Aortic smooth muscle cell (primary cell): ENCODE results near the gene MCOLN2. TPM values are rescaled to one million over a fixed set of nuclear protein-coding genes. Genes with fewer than 3 reads are reported as not detected.

Source experiments
- total RNA-seq: library from RNA; depleted of rRNA; stranded (reverse); fragments of >200 nt; gene quantifications from 2 replicates; pipeline ENCODE4 v1.2.3, GENCODE V29; 2014

The MCOLN2 gene
- 2.6 and 4.6 TPM in 2 replicates for total RNA-seq

DNA sequence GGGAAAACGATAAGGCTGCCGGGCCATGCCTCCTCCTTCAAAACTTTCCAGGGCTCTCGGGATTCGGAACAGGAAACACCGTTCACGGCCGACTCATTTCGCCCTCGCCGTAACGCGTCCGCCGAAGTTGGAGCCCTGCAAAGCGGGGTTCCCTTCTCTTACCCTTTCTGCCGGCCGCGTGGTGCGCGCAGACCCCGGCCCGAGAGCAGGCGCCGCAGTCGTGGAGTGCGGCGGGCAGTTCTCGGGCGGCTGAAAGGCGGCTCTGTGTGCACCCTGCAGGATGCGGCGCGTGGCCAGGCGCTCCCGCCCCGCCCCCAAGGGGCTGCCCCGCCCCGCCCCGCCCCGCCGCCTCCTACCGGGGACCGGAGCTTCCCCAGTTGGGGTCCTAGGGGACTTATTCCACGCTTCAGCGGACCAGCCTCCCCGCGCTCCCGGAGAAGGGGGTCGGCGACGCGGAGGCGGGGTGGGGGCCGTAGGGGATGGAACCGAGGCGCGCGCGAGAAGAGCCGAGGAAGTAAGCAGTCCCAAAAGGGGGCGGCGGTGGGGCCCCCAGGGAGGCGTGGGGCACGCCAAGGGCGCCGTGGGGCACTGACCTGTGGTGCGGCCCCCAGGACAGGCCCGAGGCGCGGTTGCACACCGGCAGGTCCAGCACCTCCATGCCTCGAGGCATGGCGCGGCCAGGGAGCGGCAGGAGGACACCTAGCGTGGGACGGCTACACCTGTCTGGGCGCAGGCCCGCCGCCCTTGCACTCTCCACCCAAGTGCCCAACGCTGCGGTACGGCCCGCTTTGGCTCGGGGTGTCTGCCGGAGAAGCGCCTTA is at the start of gene MCOLN2:
MCOLN2 (minus strand) TSS at position 268 of the 821 bp plus-strand sequence; CDS start at position 27, 241 bp downstream.

DNA sequence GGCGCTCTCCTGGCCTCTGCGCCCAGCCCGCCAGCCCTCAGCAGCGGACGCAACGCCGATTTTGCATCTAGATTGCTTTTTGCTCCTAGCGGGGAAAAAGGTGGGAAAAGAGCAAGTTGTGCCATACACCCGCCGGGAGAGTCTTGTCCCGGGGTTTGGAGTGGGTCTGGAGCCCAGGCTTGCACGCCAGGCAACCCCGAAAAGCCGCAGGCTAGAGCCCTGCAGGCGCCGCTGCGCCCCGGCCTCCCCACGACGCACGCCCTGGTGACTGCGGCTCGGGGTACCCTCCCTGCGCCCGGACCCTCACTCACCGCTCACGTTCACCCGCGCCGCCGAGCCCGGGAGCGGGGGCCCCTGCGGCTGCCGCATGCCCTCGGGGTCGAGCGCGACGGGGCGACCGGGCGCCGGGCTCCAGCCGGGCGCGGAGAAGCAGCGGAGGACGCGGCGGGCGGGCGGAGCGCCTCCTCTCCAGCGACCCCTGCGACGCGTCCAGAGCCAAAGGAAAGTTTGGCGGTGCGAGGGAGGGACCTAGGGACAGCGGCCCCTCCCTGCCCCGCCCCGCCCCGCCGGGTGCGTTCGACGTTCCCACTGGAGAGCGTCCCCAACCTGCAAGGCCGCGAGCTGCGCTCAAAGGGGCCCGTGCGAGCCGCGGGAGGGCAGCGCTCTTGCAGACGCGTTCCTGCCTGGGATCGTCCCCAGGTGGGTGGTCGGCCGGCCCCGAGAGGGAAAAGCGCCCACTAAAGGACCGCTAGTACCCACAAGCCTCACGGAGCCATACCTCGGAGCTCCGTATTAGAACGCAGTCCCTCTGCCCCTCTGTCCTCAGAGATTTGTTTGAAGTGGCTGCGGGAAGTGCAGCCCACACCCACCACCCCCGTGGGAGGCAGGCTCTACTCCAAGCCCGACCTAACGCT is 104.0 kb downstream of the MCOLN2 start, which contains the start of gene LPAR3:
LPAR3 (minus strand) TSS at position 502 of the 914 bp plus-strand sequence. CDS start 27,086 bp downstream, outside the sequence.

Other genes with a start within 250 kb of the MCOLN2 start
- gene LPAR3, start 103.9 kb downstream of the MCOLN2 start, total RNA-seq = 0.13 and 0.31 TPM in 2 replicates
- 3.4 and 5.3 TPM in 2 replicates for gene MCOLN3, start 51.4 kb upstream of the MCOLN2 start, total RNA-seq
- gene SYDE2, start 203.9 kb upstream of the MCOLN2 start, total RNA-seq = 3.2 and 4.4 TPM in 2 replicates